Suprapubic skin (tissue), 4 donors: ENCODE results near the gene CMTM3. TPM values are rescaled to one million over a fixed set of nuclear protein-coding genes. Genes with fewer than 3 reads are reported as not detected.

Experiments
- DNase-seq, 2 donors: peaks; one replicate each; pipeline ENCODE4 v3.0.0-alpha.2; 2019; ENCODE audit warnings: low spot score in 2 of 2
- H3K27ac ChIP-seq: fragments of 200-600 bp; sonication (generic); one replicate; pipeline ENCODE4 v1.5.1; 2019
- H3K27me3 ChIP-seq: fragments of 200-600 bp; sonication (generic); one replicate; pipeline ENCODE4 v1.5.1; 2019
- H3K36me3 ChIP-seq: fragments of 200-600 bp; sonication (generic); one replicate; pipeline ENCODE4 v1.5.1; 2019
- H3K4me1 ChIP-seq: fragments of 200-600 bp; sonication (generic); one replicate; pipeline ENCODE4 v1.5.1; 2019
- H3K4me3 ChIP-seq: fragments of 200-600 bp; sonication (generic); one replicate; pipeline ENCODE4 v1.5.1; 2019; ENCODE audit warnings: mild to moderate bottlenecking
- H3K9me3 ChIP-seq: fragments of 200-600 bp; sonication (generic); one replicate; pipeline ENCODE4 v1.5.1; 2019
- EP300 ChIP-seq: sonication (generic); formaldehyde crosslinking; IDR thresholded peaks from one replicate; pipeline ENCODE4 v1.6.1; 2017; ENCODE audit warnings: antibody characterized with exemption
- POLR2A ChIP-seq, 2 donors: fragments of 450-650 bp; IDR thresholded peaks; one replicate each; pipeline ENCODE4 v1.6.1; 2017; ENCODE audit warnings: antibody characterized with exemption in 2 of 2, mild to moderate bottlenecking in 2 of 2, moderate library complexity in 2 of 2
- POLR2AphosphoS5 ChIP-seq, 3 donors: sonication (generic); formaldehyde crosslinking; IDR thresholded peaks; one replicate each; pipeline ENCODE4 v1.6.1; 2017; ENCODE audit warnings: antibody characterized with exemption in 3 of 3
- WGBS: methylation state at CpG from one replicate; pipeline ENCODE4 v1.1.5; 2018; 5-methylcytosine and 5-hydroxymethylcytosine counted together
- total RNA-seq, 4 donors: library from RNA; depleted of rRNA; stranded (reverse); fragments of >200 nt; gene quantifications; one replicate each; pipeline ENCODE4 v1.1.0, GENCODE V29; 2016
- TF ChIP-seq, protein P1 (sequence below), 2 donors: fragments of 200-600 bp in 1 of 2; fragments of 450-650 bp in 1 of 2; sonication (generic) in 1 of 2; IDR thresholded peaks; one replicate each; pipeline ENCODE4 v1.5.1; 2016 to 2019; ENCODE audit warnings: antibody characterized with exemption in 2 of 2, mild to moderate bottlenecking in 1 of 2, moderate library complexity in 1 of 2

The CMTM3 gene
- total RNA-seq, 4 donors from 2014 or later, result 6.5 to 15.5 (median 9.2) TPM

DNA sequence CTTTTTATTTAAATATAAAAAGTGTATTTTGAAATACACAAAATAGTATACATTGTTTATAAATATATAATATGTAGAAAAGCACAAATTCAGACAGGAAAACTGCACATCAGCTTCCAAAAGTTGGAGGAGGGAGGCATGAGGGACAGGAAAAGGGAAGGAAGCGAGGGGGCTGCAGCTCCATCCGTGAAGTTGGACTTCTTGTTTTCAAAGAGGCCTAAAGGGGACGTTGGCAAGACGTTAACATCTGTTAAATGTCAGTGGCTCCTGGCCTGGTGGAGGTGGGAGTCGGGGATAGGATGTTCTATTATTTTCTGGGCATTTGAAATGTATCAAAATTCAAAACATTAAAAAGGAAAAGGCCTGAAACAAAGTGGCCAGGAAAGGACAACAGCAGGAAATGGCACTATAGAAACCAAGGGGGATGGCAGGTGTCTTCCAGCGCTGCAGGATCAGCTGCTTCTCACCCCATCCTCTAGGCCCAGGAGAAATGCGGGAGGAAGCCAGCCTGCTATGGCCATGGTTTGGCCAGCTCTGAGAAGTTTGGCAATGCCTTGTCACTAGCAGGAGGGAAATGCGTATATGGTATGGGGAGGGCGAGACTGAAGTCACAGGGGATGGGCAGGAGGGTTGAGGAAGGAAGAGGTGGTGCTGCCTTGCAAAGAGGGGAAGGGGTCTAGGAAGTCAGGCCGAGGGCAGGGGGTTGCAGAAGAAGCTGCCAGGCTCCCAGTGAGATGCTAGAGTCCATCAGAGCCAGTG lies 18.8 kb upstream of the CMTM3 start:
- H3K4me3 ChIP-seq, result no peak overlapping the region
- no peak overlapping the region for H3K27ac ChIP-seq
- H3K27me3 ChIP-seq, result no peaks in the 10 kb centered on the region
- no peaks in the 10 kb centered on the region for H3K4me1 ChIP-seq
- WGBS, result 75% methylated on average over 10 of the region's 10 CpGs
- DNase-seq, result no peak
- H3K9me3 ChIP-seq, result no peaks in the 10 kb centered on the region
- no peaks in the 10 kb centered on the region for H3K36me3 ChIP-seq
- TF ChIP-seq POLR2A (IDR thresholded peaks at IDR 0.05), result no peak
- TF ChIP-seq, protein P1, sequence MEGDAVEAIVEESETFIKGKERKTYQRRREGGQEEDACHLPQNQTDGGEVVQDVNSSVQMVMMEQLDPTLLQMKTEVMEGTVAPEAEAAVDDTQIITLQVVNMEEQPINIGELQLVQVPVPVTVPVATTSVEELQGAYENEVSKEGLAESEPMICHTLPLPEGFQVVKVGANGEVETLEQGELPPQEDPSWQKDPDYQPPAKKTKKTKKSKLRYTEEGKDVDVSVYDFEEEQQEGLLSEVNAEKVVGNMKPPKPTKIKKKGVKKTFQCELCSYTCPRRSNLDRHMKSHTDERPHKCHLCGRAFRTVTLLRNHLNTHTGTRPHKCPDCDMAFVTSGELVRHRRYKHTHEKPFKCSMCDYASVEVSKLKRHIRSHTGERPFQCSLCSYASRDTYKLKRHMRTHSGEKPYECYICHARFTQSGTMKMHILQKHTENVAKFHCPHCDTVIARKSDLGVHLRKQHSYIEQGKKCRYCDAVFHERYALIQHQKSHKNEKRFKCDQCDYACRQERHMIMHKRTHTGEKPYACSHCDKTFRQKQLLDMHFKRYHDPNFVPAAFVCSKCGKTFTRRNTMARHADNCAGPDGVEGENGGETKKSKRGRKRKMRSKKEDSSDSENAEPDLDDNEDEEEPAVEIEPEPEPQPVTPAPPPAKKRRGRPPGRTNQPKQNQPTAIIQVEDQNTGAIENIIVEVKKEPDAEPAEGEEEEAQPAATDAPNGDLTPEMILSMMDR (IDR thresholded peaks at IDR 0.05), result no peak
- no peak for TF ChIP-seq EP300
- TF ChIP-seq POLR2AphosphoS5 (IDR thresholded peaks at IDR 0.05), result no peak

DNA sequence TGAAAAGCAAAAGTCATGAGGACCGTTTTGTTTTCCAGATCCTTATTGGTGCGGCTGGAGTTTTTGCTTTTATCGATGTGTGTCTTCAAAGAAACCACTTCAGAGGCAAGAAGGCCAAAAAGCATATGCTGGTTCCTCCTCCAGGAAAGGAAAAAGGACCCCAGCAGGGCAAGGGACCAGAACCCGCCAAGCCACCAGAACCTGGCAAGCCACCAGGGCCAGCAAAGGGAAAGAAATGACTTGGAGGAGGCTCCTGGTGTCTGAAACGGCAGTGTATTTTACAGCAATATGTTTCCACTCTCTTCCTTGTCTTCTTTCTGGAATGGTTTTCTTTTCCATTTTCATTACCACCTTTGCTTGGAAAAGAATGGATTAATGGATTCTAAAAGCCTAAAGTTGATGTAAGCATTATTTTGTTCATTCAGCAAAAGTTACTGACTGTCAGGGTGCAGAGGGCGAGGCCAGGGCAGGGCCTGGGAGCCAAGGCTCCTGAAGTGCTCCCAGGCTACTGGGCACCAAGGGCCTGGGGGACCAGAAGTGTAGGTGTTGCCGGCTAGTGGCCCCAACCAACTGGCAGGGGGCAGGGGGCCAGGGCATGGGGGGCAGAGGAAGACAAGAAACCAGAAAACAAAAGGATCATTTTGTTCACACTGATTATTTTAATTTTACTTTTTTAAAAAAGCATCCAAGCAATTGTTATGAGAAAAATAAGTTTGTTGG lies 16.5 kb upstream of the CMTM3 start:
- no peak for DNase-seq
- H3K36me3 ChIP-seq, result no peaks in the 10 kb centered on the region
- H3K4me1 ChIP-seq, result no peaks in the 10 kb centered on the region
- H3K4me3 ChIP-seq, result no peak overlapping the region
- no peak overlapping the region for H3K27ac ChIP-seq
- no peaks in the 10 kb centered on the region for H3K27me3 ChIP-seq
- WGBS, result 63% methylated on average over 7 of the region's 7 CpGs
- H3K9me3 ChIP-seq, result no peaks in the 10 kb centered on the region
- TF ChIP-seq POLR2A (IDR thresholded peaks at IDR 0.05) (no peak), POLR2AphosphoS5 (IDR thresholded peaks at IDR 0.05) (no peak), EP300 (no peak)
- TF ChIP-seq, protein P1 (IDR thresholded peaks at IDR 0.05), result no peak

DNA sequence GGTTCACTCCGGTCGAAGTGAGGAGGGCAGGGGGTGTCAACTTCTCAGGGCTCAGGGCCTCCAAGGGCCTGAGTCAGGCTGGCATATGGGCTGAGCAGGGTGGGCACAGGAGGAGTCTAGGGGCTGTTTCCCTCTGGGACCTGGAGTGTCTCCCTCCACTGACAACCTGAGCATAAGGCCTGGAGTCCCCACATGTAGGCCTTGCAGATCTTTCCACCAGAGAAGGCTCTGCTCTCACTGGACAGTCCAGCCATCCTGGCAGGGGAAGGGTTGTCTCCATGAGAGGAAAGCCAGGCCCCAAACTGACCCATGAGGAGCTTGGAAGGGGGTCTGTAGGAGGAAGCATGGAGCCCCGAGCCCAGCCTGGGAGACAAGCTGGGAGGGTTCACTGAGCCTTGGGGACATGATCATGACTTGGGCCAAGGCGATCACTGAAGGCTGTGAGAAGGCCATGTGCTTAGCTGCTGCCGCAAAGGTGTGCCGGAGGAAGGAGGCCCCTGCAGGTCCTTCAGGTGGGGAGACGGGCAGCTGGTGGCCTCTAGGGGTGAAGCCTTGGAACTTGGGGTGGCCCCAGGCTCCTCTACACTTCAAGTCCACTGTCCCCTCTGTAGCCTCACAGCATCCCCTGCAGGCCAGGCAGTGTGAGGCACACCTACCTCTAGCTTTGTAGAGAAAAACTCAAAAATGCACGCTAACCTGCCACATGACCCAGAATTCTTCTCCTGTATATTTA lies 15.4 kb upstream of the CMTM3 start:
- no peak overlapping the region for H3K27ac ChIP-seq
- H3K27me3 ChIP-seq, result no peaks in the 10 kb centered on the region
- peak in 1 of 2 donors; percentile 66 for DNase-seq
- no peaks in the 10 kb centered on the region for H3K9me3 ChIP-seq
- no peaks in the 10 kb centered on the region for H3K4me1 ChIP-seq
- no peak overlapping the region for H3K4me3 ChIP-seq
- WGBS, result 79% methylated on average over 6 of the region's 8 CpGs
- TF ChIP-seq EP300 (no peak), POLR2A (IDR thresholded peaks at IDR 0.05) (no peak), POLR2AphosphoS5 (IDR thresholded peaks at IDR 0.05) (no peak)
- TF ChIP-seq, protein P1 (IDR thresholded peaks at IDR 0.05), result peak; percentile 40 to 42
- no peaks in the 10 kb centered on the region for H3K36me3 ChIP-seq

DNA sequence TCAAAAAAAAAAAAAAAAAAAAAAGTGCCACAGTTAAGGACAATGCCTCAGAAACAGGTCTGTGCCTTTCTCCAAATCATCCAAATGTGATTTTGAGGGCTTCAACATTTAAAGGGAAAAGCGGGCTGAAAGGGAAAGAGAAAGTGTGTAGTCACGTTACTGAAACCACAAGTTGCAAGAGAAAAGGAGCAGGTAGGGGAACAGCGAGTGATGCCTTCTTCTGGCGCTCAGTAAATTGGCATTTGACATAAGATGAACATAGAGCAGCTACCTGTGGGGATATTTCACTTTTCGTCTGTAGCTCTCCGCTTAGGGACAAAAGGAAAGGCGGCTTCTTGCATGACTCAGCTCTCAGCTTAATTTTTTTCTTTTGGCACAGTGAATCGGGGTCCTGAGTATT lies 14.2 kb upstream of the CMTM3 start:
- Histone ChIP-seq H3K4me3 (no peak overlapping the region), H3K27me3 (no peaks in the 10 kb centered on the region), H3K9me3 (no peaks in the 10 kb centered on the region), H3K27ac (no peak overlapping the region), H3K36me3 (no peaks in the 10 kb centered on the region), H3K4me1 (no peaks in the 10 kb centered on the region)
- WGBS, result 80% methylated on average over 8 of the region's 8 CpGs
- DNase-seq, result no peak
- no peak for TF ChIP-seq POLR2AphosphoS5 (IDR thresholded peaks at IDR 0.05)
- no peak for TF ChIP-seq EP300
- TF ChIP-seq POLR2A (IDR thresholded peaks at IDR 0.05), result no peak
- TF ChIP-seq, protein P1 (IDR thresholded peaks at IDR 0.05), result no peak

DNA sequence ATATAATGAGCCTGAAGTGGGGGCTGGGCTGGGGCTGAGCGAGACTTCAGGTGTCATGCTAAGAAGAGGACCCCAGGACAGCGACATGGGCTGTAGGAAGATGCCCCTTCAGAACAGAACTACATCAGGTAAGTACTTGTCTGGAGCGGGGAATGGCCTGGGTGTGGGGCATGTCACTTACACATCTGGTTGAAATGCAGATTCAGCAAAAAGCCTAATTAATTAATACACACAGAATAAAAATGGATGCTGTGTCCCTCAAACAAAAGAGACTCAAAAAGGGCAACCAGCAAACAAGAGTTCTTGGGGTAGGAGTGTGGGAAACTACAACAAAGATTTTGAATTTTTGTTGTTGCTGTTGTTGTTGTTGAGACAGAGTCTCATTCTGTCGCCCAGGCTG lies 13.5 kb upstream of the CMTM3 start:
- H3K27ac ChIP-seq, result no peak overlapping the region
- H3K4me3 ChIP-seq, result no peak overlapping the region
- no peak for DNase-seq
- H3K4me1 ChIP-seq, result no peaks in the 10 kb centered on the region
- no peaks in the 10 kb centered on the region for H3K36me3 ChIP-seq
- no peak for TF ChIP-seq EP300
- no peak for TF ChIP-seq POLR2AphosphoS5 (IDR thresholded peaks at IDR 0.05)
- no peak for TF ChIP-seq POLR2A (IDR thresholded peaks at IDR 0.05)
- TF ChIP-seq, protein P1 (IDR thresholded peaks at IDR 0.05), result no peak
- H3K27me3 ChIP-seq, result no peaks in the 10 kb centered on the region
- H3K9me3 ChIP-seq, result no peaks in the 10 kb centered on the region
- 88% methylated on average over 4 of the region's 4 CpGs for WGBS
